HEK293 (cell line): ENCODE results near the gene IL11.

Experiments
- CTCF ChIA-PET: fragments of 350-600 bp; formaldehyde crosslinking; extraction: SDS; loops from one replicate; lab custom pipeline; 2021; ENCODE audit warnings: antibody characterized with exemption; lab: Yijun Ruan, JAX
- POLR2A ChIA-PET: fragments of 300-600 bp; formaldehyde crosslinking; extraction: SDS; loops from one replicate; lab custom pipeline; 2020; ENCODE audit warnings: antibody characterized with exemption, inconsistent platforms; lab: Yijun Ruan, JAX
- H3K27ac ChIP-seq: fragments of 200-500 bp; sonication (Bioruptor generic); 2 replicates; pipeline ENCODE4 v1.5.1; 2014; ENCODE audit warnings: low read depth, low read length, control low read depth, inconsistent platforms; ENCODE audit errors: extremely low read depth
- H3K36me3 ChIP-seq, 2 experiments: fragments of 200-500 bp in 1 of 2; sonication (Bioruptor generic) in 1 of 2; 1 replicate in 1 of 2; 2 replicates in 1 of 2; pipeline ENCODE4 v1.5.1; 2014 to 2017; ENCODE audit warnings: inconsistent platforms in 2 of 2, low read length in 2 of 2; ENCODE audit not compliant: control insufficient read depth in 2 of 2, insufficient read depth in 1 of 2
- H3K4me1 ChIP-seq: fragments of 200-500 bp; sonication (Bioruptor generic); 2 replicates; pipeline ENCODE4 v1.5.1; 2014; ENCODE audit warnings: mild to moderate bottlenecking, low read length, inconsistent platforms; ENCODE audit not compliant: control insufficient read depth, insufficient read depth
- H3K4me3 ChIP-seq: 2 replicates; pipeline ENCODE4 v1.5.1; 2011; ENCODE audit warnings: low read depth, mild to moderate bottlenecking, control low read depth, low read length, moderate library complexity
- H3K9me3 ChIP-seq: fragments of 200-500 bp; sonication (Bioruptor generic); 2 replicates; pipeline ENCODE4 v1.5.1; 2014; ENCODE audit warnings: low read depth, low read length, inconsistent platforms; ENCODE audit not compliant: control insufficient read depth, insufficient read depth
- GFI1B ChIP-seq: fragments of 450-650 bp; formaldehyde crosslinking; IDR thresholded peaks from 2 replicates; pipeline ENCODE4 v1.5.1; 2016; ENCODE audit warnings: missing biosample characterization, missing genetic modification characterization
- GLIS2 ChIP-seq: fragments of 450-650 bp; formaldehyde crosslinking; IDR thresholded peaks from 2 replicates; pipeline ENCODE4 v1.5.1; 2016; ENCODE audit warnings: missing biosample characterization, missing genetic modification characterization
- HOXD13 ChIP-seq: sonication (generic); formaldehyde crosslinking; IDR thresholded peaks from 2 replicates; pipeline ENCODE4 v1.8.0; 2022; ENCODE audit warnings: missing genetic modification reagents, borderline replicate concordance
- KLF10 ChIP-seq: fragments of 450-650 bp; IDR thresholded peaks from 2 replicates; pipeline ENCODE4 v1.5.1; 2018; ENCODE audit warnings: missing biosample characterization, mild to moderate bottlenecking, missing genetic modification characterization
- KLF8 ChIP-seq: fragments of 450-650 bp; formaldehyde crosslinking; IDR thresholded peaks from 2 replicates; pipeline ENCODE4 v1.5.1; 2016; ENCODE audit warnings: missing biosample characterization, missing genetic modification characterization
- KLF9 ChIP-seq: fragments of 450-650 bp; formaldehyde crosslinking; IDR thresholded peaks from 2 replicates; pipeline ENCODE4 v1.5.1; 2016; ENCODE audit warnings: missing biosample characterization, missing genetic modification characterization, low read depth
- MZF1 ChIP-seq: fragments of 450-650 bp; formaldehyde crosslinking; IDR thresholded peaks from 2 replicates; pipeline ENCODE4 v1.5.1; 2017; ENCODE audit warnings: missing biosample characterization, missing genetic modification characterization, borderline replicate concordance
- WT1 ChIP-seq: fragments of 450-650 bp; formaldehyde crosslinking; IDR thresholded peaks from 2 replicates; pipeline ENCODE4 v1.5.1; 2016; ENCODE audit warnings: missing biosample characterization, missing genetic modification characterization
- ZBTB48 ChIP-seq: fragments of 450-650 bp; formaldehyde crosslinking; IDR thresholded peaks from 2 replicates; pipeline ENCODE4 v1.5.1; 2016; ENCODE audit warnings: missing biosample characterization, missing genetic modification characterization
- ZFHX2 ChIP-seq: fragments of 450-650 bp; formaldehyde crosslinking; conservative IDR thresholded peaks from 2 replicates; pipeline ENCODE4 v1.5.1; 2016; ENCODE audit warnings: missing biosample characterization, missing genetic modification characterization
- ZNF121 ChIP-seq: fragments of 450-650 bp; formaldehyde crosslinking; IDR thresholded peaks from 2 replicates; pipeline ENCODE4 v1.5.1; 2016; ENCODE audit warnings: missing biosample characterization, missing genetic modification characterization
- ZNF184 ChIP-seq: fragments of 450-650 bp; IDR thresholded peaks from 2 replicates; pipeline ENCODE4 v1.5.1; 2018; ENCODE audit warnings: missing biosample characterization, mild to moderate bottlenecking, missing genetic modification characterization
- ZNF23 ChIP-seq: fragments of 450-650 bp; formaldehyde crosslinking; IDR thresholded peaks from 2 replicates; pipeline ENCODE4 v1.5.1; 2016; ENCODE audit warnings: missing biosample characterization, missing genetic modification characterization, borderline replicate concordance
- ZNF266 ChIP-seq: fragments of 450-650 bp; formaldehyde crosslinking; IDR thresholded peaks from 2 replicates; pipeline ENCODE4 v1.5.1; 2016; ENCODE audit warnings: missing biosample characterization, missing genetic modification characterization, low read depth
- ZNF292 ChIP-seq: fragments of 450-650 bp; formaldehyde crosslinking; IDR thresholded peaks from 2 replicates; pipeline ENCODE4 v1.5.1; 2016; ENCODE audit warnings: low read depth, missing biosample characterization, missing genetic modification characterization, borderline replicate concordance
- ZNF354C ChIP-seq: fragments of 450-650 bp; formaldehyde crosslinking; IDR thresholded peaks from 2 replicates; pipeline ENCODE4 v1.5.1; 2016; ENCODE audit warnings: missing biosample characterization, missing genetic modification characterization, low read depth, borderline replicate concordance
- ZNF416 ChIP-seq: fragments of 450-650 bp; formaldehyde crosslinking; IDR thresholded peaks from 2 replicates; pipeline ENCODE4 v1.5.1; 2016; ENCODE audit warnings: missing biosample characterization, missing genetic modification characterization
- ZNF529 ChIP-seq: fragments of 450-650 bp; formaldehyde crosslinking; IDR thresholded peaks from 2 replicates; pipeline ENCODE4 v1.5.1; 2017; ENCODE audit warnings: missing genetic modification characterization, missing biosample characterization; ENCODE audit not compliant: insufficient replicate concordance
- ZNF548 ChIP-seq: fragments of 450-650 bp; formaldehyde crosslinking; IDR thresholded peaks from 2 replicates; pipeline ENCODE4 v1.5.1; 2016; ENCODE audit warnings: missing biosample characterization, missing genetic modification characterization
- ZNF571 ChIP-seq: fragments of 450-650 bp; formaldehyde crosslinking; IDR thresholded peaks from 2 replicates; pipeline ENCODE4 v1.5.0; 2017; ENCODE audit warnings: missing biosample characterization, missing genetic modification characterization
- ZNF654 ChIP-seq: fragments of 450-650 bp; formaldehyde crosslinking; IDR thresholded peaks from 2 replicates; pipeline ENCODE4 v1.5.1; 2016; ENCODE audit warnings: low read depth, missing biosample characterization, missing genetic modification characterization
- ZNF658 ChIP-seq: fragments of 450-650 bp; formaldehyde crosslinking; IDR thresholded peaks from 2 replicates; pipeline ENCODE4; 2016; ENCODE audit warnings: missing biosample characterization, missing genetic modification characterization
- ZNF664 ChIP-seq: fragments of 450-650 bp; formaldehyde crosslinking; IDR thresholded peaks from 2 replicates; pipeline ENCODE4 v1.5.1; 2016; ENCODE audit warnings: missing biosample characterization, missing genetic modification characterization
- ZNF747 ChIP-seq: fragments of 450-650 bp; formaldehyde crosslinking; IDR thresholded peaks from 2 replicates; pipeline ENCODE4 v1.5.1; 2016; ENCODE audit warnings: missing biosample characterization, missing genetic modification characterization
- ZNF768 ChIP-seq: fragments of 450-650 bp; formaldehyde crosslinking; IDR thresholded peaks from 2 replicates; pipeline ENCODE4 v1.5.1; 2018; ENCODE audit warnings: missing biosample characterization, mild to moderate bottlenecking, missing genetic modification characterization
- TF ChIP-seq, protein P1 (sequence below): fragments of 450-650 bp; formaldehyde crosslinking; IDR thresholded peaks from 2 replicates; pipeline ENCODE4 v1.5.1; 2017; ENCODE audit warnings: missing biosample characterization, missing genetic modification characterization
- TF ChIP-seq, protein P2 (sequence below): fragments of 450-650 bp; formaldehyde crosslinking; IDR thresholded peaks from 2 replicates; pipeline ENCODE4 v1.5.0; 2017; ENCODE audit warnings: missing biosample characterization, missing genetic modification characterization, borderline replicate concordance

IL11 gene

DNA sequence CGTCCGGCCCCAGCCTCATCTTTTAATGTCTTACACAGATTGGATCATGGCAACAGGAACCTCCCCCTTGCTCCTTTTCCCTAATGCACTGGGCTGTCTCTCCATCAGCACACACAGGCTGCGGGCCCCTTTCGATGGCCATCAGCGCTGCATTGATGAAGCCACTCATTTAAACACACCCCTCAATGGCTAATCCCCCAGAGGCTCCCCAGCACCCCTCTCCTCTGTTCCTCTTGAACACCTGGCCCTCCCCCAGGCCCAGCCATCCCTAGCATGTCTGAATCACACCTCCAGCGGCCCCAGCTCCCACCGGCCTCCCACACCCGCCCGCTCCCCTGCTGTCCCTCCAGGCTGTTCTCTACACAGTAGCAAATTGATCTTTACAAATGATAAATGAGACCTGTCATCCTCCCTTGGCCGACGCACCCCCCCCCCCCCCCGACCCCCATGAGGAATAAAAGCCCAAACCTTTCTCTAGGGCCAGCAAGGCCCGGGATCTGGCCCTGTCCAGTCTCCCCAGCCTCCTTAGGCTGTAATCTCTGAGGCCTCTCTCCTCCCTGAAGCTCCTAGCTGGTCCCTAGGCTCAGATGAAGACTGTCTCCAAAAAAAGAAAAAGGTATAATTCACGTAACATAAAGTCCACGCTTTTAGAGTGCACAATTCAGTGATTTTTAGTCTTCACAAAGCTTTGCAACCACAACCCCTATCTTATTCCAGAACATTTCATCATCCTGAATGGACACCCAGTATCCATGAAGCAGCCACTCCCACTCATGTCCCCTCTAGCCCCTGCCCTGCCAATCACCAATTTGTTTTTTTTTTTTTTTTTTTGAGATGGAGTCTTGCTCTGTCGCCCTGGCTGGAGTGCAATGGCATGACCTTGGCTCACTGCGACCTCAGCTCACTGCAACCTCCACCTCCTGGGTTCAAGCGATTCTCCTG lies 22.8 kb upstream of the IL11 start (continued):
- no peak for TF ChIP-seq ZNF354C (tag by site-specific recombination)
- TF ChIP-seq ZNF658 (tag by site-specific recombination), result no peak
- TF ChIP-seq GLIS2 (tag by site-specific recombination), result no peak
- 0 out of 2 replicates have a peak, but pooled peaks have one; percentile 12 for TF ChIP-seq KLF9 (tag by site-specific recombination)
- TF ChIP-seq, all 188 proteins: peak for 7

DNA sequence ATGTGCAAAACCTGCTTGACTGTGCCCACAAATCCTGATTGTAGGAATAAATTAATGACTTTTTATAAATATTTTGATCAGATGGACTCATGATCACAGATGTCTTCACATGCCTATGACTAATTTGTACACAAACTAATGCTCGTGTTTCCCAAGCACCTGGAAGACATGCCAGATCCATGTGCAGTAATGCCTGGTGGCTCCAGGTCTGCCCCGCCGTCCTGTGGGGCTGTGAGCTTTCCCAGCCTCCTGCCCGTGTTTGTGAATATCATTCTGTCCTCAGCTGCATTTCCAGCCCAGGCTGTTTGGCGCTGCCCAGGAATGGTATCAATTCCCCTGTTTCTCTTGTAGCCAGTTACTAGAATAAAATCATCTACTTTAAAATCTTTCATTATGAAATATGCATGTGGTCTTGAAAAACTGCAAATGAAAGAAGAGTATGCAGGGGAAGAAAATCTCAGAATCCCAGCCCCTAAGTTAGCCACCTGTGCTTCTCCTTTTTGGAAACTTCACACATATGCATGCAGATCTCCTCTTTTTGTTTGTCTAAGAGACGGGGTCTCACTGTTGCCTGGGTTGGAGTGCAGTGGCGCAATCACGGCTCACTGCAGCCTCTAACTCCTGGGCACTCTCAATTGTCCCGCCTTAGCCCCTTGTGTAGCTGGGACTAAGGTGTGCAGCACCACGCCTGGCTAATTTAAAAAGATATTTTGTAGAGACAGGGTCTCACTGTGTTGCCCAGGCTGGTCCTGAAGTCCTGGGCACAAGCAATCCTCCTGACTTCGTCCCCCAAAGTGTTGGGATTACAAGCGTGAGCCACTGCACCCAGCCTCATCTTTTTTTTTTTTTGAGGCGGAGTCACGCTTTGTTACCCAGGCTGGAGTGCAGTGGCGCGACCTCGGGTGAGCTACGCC lies 21.7 kb upstream of the IL11 start:
- Histone ChIP-seq H3K4me3 (no peak overlapping the region), H3K27ac (no peak overlapping the region), H3K9me3 (no peaks in the 10 kb centered on the region), H3K4me1 (peaks cover 24% of the 10 kb centered on the region), H3K36me3 (peaks cover 8 to 52% of the 10 kb centered on the region in 2 experiments)
- TF ChIP-seq, protein P1, sequence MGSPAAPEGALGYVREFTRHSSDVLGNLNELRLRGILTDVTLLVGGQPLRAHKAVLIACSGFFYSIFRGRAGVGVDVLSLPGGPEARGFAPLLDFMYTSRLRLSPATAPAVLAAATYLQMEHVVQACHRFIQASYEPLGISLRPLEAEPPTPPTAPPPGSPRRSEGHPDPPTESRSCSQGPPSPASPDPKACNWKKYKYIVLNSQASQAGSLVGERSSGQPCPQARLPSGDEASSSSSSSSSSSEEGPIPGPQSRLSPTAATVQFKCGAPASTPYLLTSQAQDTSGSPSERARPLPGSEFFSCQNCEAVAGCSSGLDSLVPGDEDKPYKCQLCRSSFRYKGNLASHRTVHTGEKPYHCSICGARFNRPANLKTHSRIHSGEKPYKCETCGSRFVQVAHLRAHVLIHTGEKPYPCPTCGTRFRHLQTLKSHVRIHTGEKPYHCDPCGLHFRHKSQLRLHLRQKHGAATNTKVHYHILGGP (tag by site-specific recombination), result no peak
- TF ChIP-seq ZNF121 (tag by site-specific recombination), result peak; percentile 72
- POLR2A ChIA-PET, result interaction anchor here (0.9 to 7.3 kb wide), 9 partner anchors 8 to 112 kb away, joined by 3 to 78 read pairs (median 15); partner anchors contain the start of genes KMT5C and UBE2S
- CTCF ChIA-PET, result interaction anchor here (0.5 to 3.9 kb wide), 3 partner anchors 63 to 140 kb away, joined by 3 to 14 read pairs (median 4); no protein-coding TSS in a partner anchor

DNA sequence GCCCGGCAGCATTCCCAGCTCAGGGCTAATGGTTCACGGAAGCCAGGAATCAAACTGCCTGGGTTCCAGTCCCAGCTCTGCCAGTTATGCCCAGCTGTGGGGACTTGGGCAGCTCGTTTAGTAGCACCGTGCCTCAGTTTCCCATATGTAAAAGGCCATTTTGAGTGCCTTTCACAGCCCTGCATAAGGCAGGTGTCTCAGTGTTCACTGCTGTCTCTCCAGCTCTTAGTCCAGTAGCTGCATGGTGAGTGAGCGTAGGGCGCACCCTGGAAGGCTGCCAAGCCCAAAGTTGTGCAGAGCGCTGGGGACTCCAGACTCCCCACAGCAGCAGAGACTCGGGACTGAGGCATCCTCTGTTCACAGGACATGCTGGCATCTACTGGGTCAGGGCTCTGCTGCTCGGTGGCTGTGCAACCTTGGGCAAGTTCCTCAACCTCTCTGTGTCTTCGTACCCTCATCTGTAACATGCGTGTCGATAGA lies 21.0 kb upstream of the IL11 start:
- CTCF ChIA-PET, result interaction anchor here (4.4 kb wide), 1 partner anchor 89 kb away, joined by 20 read pairs; no protein-coding TSS in a partner anchor
- no peak for TF ChIP-seq ZBTB48 (tag by site-specific recombination)
- TF ChIP-seq HOXD13 (CRISPR knock-in tag), result 0 out of 2 replicates have a peak, but pooled peaks have one; percentile 34
- no peak for TF ChIP-seq GFI1B (tag by site-specific recombination)
- TF ChIP-seq ZNF266, result no peak
- TF ChIP-seq ZNF654 (tag by site-specific recombination), result no peak
- TF ChIP-seq MZF1 (tag by site-specific recombination), result no peak
- no peak for TF ChIP-seq ZNF292
- TF ChIP-seq ZNF23, result no peak
- TF ChIP-seq, protein P2, sequence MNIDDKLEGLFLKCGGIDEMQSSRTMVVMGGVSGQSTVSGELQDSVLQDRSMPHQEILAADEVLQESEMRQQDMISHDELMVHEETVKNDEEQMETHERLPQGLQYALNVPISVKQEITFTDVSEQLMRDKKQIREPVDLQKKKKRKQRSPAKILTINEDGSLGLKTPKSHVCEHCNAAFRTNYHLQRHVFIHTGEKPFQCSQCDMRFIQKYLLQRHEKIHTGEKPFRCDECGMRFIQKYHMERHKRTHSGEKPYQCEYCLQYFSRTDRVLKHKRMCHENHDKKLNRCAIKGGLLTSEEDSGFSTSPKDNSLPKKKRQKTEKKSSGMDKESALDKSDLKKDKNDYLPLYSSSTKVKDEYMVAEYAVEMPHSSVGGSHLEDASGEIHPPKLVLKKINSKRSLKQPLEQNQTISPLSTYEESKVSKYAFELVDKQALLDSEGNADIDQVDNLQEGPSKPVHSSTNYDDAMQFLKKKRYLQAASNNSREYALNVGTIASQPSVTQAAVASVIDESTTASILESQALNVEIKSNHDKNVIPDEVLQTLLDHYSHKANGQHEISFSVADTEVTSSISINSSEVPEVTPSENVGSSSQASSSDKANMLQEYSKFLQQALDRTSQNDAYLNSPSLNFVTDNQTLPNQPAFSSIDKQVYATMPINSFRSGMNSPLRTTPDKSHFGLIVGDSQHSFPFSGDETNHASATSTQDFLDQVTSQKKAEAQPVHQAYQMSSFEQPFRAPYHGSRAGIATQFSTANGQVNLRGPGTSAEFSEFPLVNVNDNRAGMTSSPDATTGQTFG (tag by site-specific recombination), result no peak
- no peak for TF ChIP-seq ZNF416 (tag by site-specific recombination)
- no peak for TF ChIP-seq ZNF664
- no peak for TF ChIP-seq WT1 (tag by site-specific recombination)
- TF ChIP-seq ZNF747 (tag by site-specific recombination), result no peak
- no peak for TF ChIP-seq ZNF529 (tag by site-specific recombination)
- no peak for TF ChIP-seq ZFHX2 (tag by site-specific recombination)
- TF ChIP-seq ZNF548, result no peak
- TF ChIP-seq KLF10 (tag by site-specific recombination), result no peak
- peak; percentile 97 for TF ChIP-seq ZNF768 (tag by site-specific recombination)
- TF ChIP-seq ZNF184 (tag by site-specific recombination), result no peak
- 0 out of 2 replicates have a peak, but pooled peaks have one; percentile 8 for TF ChIP-seq KLF8 (tag by site-specific recombination)
- TF ChIP-seq ZNF571, result no peak

More for the DNA sequence above, 21.0 kb upstream of the IL11 start:
- Histone ChIP-seq H3K4me1 (peaks cover 25% of the 10 kb centered on the region), H3K9me3 (no peaks in the 10 kb centered on the region), H3K27ac (no peak overlapping the region), H3K4me3 (no peak overlapping the region), H3K36me3 (peaks cover 8 to 59% of the 10 kb centered on the region in 2 experiments)
- POLR2A ChIA-PET, result interaction anchor here (0.9 to 7.3 kb wide), 7 partner anchors 9 to 132 kb away, joined by 3 to 78 read pairs (median 15); partner anchors contain the start of genes KMT5C and UBE2S
